LNCaP clone FGC (cell line): ENCODE results near the gene NOX5.
"Not testable (repeated sequence)": the region's sequence is repeated elsewhere in the genome, so short reads cannot be mapped to it uniquely, and the experiment has no call there.

Source experiments
- DNase-seq: peaks from one replicate; pipeline ENCODE4 v3.0.0-alpha.2; 2011; ENCODE audit warnings: low read depth
- H3K4me3 ChIP-seq: 2 replicates; pipeline ENCODE4 v1.5.1; 2011; ENCODE audit warnings: mild to moderate bottlenecking, low read depth, low read length, control low read depth
- TF ChIP-seq, protein P1 (sequence below): IDR thresholded peaks from 2 replicates; pipeline ENCODE4 v1.5.1; 2012; ENCODE audit warnings: mild to moderate bottlenecking; ENCODE audit not compliant: control insufficient read depth, insufficient read depth; ENCODE audit errors: extremely low read depth

Gene NOX5

DNA sequence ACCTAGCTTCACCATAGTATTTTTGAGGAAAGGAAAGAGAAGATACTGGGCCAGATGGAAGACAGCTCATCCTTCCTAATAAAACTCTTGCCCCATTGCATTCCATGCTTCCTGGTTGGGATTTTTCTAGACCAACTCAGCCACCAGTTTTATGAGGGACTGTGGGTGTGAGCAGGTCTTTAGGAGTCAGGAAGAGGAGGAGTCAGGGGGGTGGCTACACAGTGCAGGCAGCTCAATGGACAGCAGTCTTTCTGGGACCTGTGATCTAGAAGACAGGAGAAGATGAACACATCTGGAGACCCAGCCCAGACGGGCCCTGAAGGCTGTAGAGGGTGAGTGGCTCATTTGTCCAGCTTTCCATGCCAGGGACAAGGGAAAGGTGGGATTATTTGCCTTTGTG is at the start of gene NOX5:
TSS of gene NOX5 (plus strand) at position 242 of the 400 bp plus-strand sequence. CDS start at position 283, 41 bp downstream.
- TF ChIP-seq, protein P1, sequence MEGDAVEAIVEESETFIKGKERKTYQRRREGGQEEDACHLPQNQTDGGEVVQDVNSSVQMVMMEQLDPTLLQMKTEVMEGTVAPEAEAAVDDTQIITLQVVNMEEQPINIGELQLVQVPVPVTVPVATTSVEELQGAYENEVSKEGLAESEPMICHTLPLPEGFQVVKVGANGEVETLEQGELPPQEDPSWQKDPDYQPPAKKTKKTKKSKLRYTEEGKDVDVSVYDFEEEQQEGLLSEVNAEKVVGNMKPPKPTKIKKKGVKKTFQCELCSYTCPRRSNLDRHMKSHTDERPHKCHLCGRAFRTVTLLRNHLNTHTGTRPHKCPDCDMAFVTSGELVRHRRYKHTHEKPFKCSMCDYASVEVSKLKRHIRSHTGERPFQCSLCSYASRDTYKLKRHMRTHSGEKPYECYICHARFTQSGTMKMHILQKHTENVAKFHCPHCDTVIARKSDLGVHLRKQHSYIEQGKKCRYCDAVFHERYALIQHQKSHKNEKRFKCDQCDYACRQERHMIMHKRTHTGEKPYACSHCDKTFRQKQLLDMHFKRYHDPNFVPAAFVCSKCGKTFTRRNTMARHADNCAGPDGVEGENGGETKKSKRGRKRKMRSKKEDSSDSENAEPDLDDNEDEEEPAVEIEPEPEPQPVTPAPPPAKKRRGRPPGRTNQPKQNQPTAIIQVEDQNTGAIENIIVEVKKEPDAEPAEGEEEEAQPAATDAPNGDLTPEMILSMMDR = no peak
- no peak for DNase-seq
- H3K4me3 ChIP-seq = no peak within 1 kb of the TSS

DNA sequence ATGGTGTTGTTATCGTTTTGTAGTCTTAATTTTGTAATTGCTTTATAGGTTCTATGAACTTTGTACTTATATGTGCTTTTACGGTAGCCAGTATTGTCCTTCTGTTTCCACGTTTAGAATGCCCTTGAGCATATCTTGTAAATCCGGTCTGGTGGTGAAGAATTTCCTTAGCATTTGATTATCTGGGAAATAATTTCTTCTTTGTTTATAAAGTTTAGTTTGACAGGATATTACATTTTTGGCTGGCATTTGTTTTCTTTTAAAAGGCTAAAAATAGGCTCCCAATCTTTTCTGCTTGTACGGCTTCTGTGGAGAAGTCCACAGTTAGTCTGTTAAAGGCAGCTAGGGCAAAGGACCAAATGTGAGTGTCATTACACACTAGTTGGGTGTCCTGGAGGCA is 47.5 kb upstream of the NOX5 start:
- TF ChIP-seq, protein P1 = no peak
- H3K4me3 ChIP-seq = no peak overlapping the region

DNA sequence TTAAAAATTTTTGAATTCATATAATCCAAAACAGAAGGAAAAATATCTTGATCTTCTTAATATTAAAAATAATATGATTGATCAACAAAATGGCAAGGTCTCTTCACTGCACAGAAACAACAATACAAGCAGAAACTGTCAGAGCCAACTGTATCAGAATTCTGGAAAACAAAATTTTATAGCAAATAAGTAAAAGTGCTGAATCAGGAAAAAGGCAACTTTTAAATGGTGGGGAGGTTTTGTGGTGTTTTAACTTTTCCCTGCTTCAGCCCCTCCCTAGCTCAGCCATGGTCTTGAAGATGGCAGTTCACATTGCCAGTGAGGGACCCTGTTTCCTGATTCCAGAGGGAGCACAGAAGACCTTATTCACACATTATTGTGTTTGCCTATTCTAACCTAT is 46.5 kb upstream of the NOX5 start:
- no peak for DNase-seq
- TF ChIP-seq, protein P1 = no peak
- H3K4me3 ChIP-seq = no peak overlapping the region

More for the DNA sequence above, 47.5 kb upstream of the NOX5 start:
- DNase-seq = no peak

DNA sequence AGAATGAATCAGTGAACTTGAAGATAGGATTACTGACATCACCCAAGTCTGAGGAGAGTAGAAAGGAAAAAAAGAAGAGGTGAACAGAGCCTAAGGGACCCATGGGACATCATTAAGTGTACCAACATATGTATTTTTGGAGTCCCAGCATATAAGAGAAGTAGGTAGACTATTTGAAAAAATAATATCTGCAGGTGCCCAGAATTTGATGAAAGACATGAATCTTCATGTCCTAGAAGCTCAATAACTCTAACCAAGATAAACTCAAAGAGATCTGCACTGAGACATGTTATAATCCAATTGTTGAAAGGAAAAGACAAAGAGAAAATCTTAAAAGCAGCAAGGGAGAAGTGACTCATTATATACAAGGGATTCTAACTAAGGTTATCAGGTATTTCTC is 45.2 kb upstream of the NOX5 start:
- H3K4me3 ChIP-seq = no peak overlapping the region
- TF ChIP-seq, protein P1 = no peak
- DNase-seq = no peak

- TF ChIP-seq, protein P1 = no peak
- DNase-seq = no peak
- no peak overlapping the region for H3K4me3 ChIP-seq
Observed at GRCh38 chr15:68972201-68973065, 42.1 kb upstream of the NOX5 start.

GRCh38 chr15:68975651-68976160 is 38.8 kb upstream of the NOX5 start:
- H3K4me3 ChIP-seq, DNase-seq: not testable (repeated sequence)

DNA sequence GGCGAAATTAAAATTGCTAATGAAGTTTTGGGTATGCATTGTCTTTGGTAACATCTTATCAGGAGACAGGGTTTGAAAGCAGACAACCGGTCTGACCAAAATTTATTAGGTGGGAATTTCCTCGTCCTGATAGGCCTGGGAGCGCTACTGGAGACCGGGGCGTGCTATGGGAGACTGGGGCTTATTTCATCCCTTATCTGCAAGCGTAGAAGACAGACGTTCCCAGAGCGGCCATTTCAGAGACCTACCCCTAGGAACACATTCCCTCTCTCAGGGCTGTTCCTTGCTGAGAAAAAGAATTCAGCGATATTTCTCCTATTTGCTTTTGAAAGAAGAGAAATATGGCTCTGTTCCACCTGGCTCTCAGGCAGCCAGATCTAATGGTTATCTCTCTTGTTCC is 37.1 kb upstream of the NOX5 start:
- not testable (repeated sequence) for DNase-seq, H3K4me3 ChIP-seq

GRCh38 chr15:68979006-68979405 is 35.5 kb upstream of the NOX5 start:
- no peak overlapping the region for H3K4me3 ChIP-seq
- no peak for DNase-seq
- TF ChIP-seq, protein P1 = no peak
